HG02938 (cell line): Measurements from ENCODE around the gene PTPRK.

Source experiments
- ATAC-seq: cut with Tn5 transposase; IDR thresholded peaks from one replicate; pipeline ENCODE4 v1.9.1; 2021; ENCODE audit warnings: mild to moderate bottlenecking, moderate library complexity; ENCODE audit not compliant: unreplicated experiment

Gene PTPRK

GRCh38 chr6:128208078-128208477 is 312.3 kb downstream of the PTPRK start:
- ATAC-seq = no peak

GRCh38 chr6:128206610-128207426 is 313.6 kb downstream of the PTPRK start:
- no peak for ATAC-seq

GRCh38 chr6:128204616-128205015 is 315.8 kb downstream of the PTPRK start:
- ATAC-seq = no peak

- no peak for ATAC-seq
These were observed 318.1 kb downstream of the PTPRK start for GRCh38 chr6:128202169-128202765.

GRCh38 chr6:128200789-128201188 is 319.6 kb downstream of the PTPRK start:
- ATAC-seq = no peak

GRCh38 chr6:128199461-128199860 is 320.9 kb downstream of the PTPRK start:
- ATAC-seq = no peak

- no peak for ATAC-seq
These were observed 327.4 kb downstream of the PTPRK start for GRCh38 chr6:128192972-128193371.

GRCh38 chr6:128188678-128189077 is 331.7 kb downstream of the PTPRK start:
- ATAC-seq = no peak

GRCh38 chr6:128186729-128187128 is 333.7 kb downstream of the PTPRK start:
- ATAC-seq = no peak

GRCh38 chr6:128179876-128180438 is 340.4 kb downstream of the PTPRK start:
- ATAC-seq = no peak

GRCh38 chr6:128174724-128175123 is 345.7 kb downstream of the PTPRK start:
- ATAC-seq = no peak

GRCh38 chr6:128172752-128173682 is 347.4 kb downstream of the PTPRK start:
- no peak for ATAC-seq

- ATAC-seq = no peak
These were observed 348.3 kb downstream of the PTPRK start for GRCh38 chr6:128172081-128172480.

- ATAC-seq = no peak
These were observed 349.2 kb downstream of the PTPRK start for GRCh38 chr6:128171182-128171581.

- no peak for ATAC-seq
These were observed 352.2 kb downstream of the PTPRK start for GRCh38 chr6:128168244-128168643.

- no peak for ATAC-seq
These were observed 352.8 kb downstream of the PTPRK start for GRCh38 chr6:128167552-128167951.

GRCh38 chr6:128164254-128164653 is 356.1 kb downstream of the PTPRK start:
- ATAC-seq = no peak

GRCh38 chr6:128162423-128162822 is 358.0 kb downstream of the PTPRK start:
- ATAC-seq = no peak

GRCh38 chr6:128161839-128162238 is 358.6 kb downstream of the PTPRK start:
- no peak for ATAC-seq

- no peak for ATAC-seq
These were observed 359.1 kb downstream of the PTPRK start for GRCh38 chr6:128161263-128161662.

GRCh38 chr6:128158496-128158895 is 361.9 kb downstream of the PTPRK start:
- no peak for ATAC-seq
